H9 (cell line): ENCODE results near the gene C1orf21. TPM values are rescaled to one million over a fixed set of nuclear protein-coding genes. Genes with fewer than 3 reads are reported as not detected.

Experiments used
- DNase-seq: peaks from one replicate; pipeline ENCODE4 v3.0.0-alpha.2; 2017
- H2AFZ ChIP-seq: one replicate; pipeline ENCODE4 v1.6.1; 2013; ENCODE audit warnings: mild to moderate bottlenecking, low read length, control low read depth, moderate library complexity
- H2AK5ac ChIP-seq: 2 replicates; pipeline ENCODE4 v1.6.1; 2013; ENCODE audit warnings: low read length, control low read depth, mixed read lengths; ENCODE audit not compliant: insufficient read length
- H2BK120ac ChIP-seq: one replicate; pipeline ENCODE4 v1.6.1; 2013; ENCODE audit warnings: low read depth, mild to moderate bottlenecking, low read length, control low read depth, inconsistent platforms; ENCODE audit not compliant: poor library complexity, severe bottlenecking
- H2BK12ac ChIP-seq: 2 replicates; pipeline ENCODE4 v1.6.1; 2013; ENCODE audit warnings: low read length, control low read depth, mixed read lengths, low read depth; ENCODE audit not compliant: insufficient read length
- H2BK15ac ChIP-seq: 2 replicates; pipeline ENCODE4 v1.6.1; 2013; ENCODE audit warnings: low read depth, low read length, control low read depth
- H2BK20ac ChIP-seq: one replicate; pipeline ENCODE4 v1.6.1; 2013; ENCODE audit warnings: low read depth, mild to moderate bottlenecking, low read length, control low read depth, inconsistent platforms; ENCODE audit not compliant: poor library complexity, severe bottlenecking
- H2BK5ac ChIP-seq: 2 replicates; pipeline ENCODE4 v1.6.1; 2013; ENCODE audit warnings: low read length, control low read depth, mixed read lengths; ENCODE audit not compliant: insufficient read length
- H3K14ac ChIP-seq: 2 replicates; pipeline ENCODE4 v1.6.1; 2013; ENCODE audit warnings: low read length, control low read depth; ENCODE audit not compliant: insufficient read depth
- H3K18ac ChIP-seq: 2 replicates; pipeline ENCODE4 v1.6.1; 2013; ENCODE audit warnings: low read depth, mild to moderate bottlenecking, mixed read lengths, low read length, control low read depth; ENCODE audit not compliant: insufficient read length
- H3K23ac ChIP-seq: 2 replicates; pipeline ENCODE4 v1.6.1; 2013; ENCODE audit warnings: low read length, control low read depth, mixed read lengths, low read depth; ENCODE audit not compliant: insufficient read length
- H3K23me2 ChIP-seq: 2 replicates; pipeline ENCODE4 v1.6.1; 2013; ENCODE audit warnings: low read depth, mild to moderate bottlenecking, mixed read lengths, low read length, control low read depth; ENCODE audit not compliant: insufficient read length, poor library complexity, severe bottlenecking
- H3K27ac ChIP-seq: 2 replicates; pipeline ENCODE4 v1.5.1; 2013; ENCODE audit warnings: low read length, control low read depth, mixed read lengths, low read depth; ENCODE audit not compliant: insufficient read length
- H3K27me3 ChIP-seq: 2 replicates; pipeline ENCODE4 v1.6.1; 2013; ENCODE audit warnings: low read length, control low read depth, inconsistent platforms; ENCODE audit not compliant: insufficient read depth
- H3K4ac ChIP-seq: 2 replicates; pipeline ENCODE4 v1.6.1; 2013; ENCODE audit warnings: low read depth, mild to moderate bottlenecking, control low read depth, inconsistent platforms, low read length, moderate library complexity
- H3K4me1 ChIP-seq: 2 replicates; pipeline ENCODE4 v1.6.1; 2013; ENCODE audit warnings: low read length, control low read depth, inconsistent platforms; ENCODE audit not compliant: insufficient read depth
- H3K4me2 ChIP-seq: 2 replicates; pipeline ENCODE4 v1.6.1; 2013; ENCODE audit warnings: low read length, control low read depth, mixed read lengths; ENCODE audit not compliant: insufficient read length, insufficient read depth
- H3K56ac ChIP-seq: 2 replicates; pipeline ENCODE4 v1.6.1; 2013; ENCODE audit warnings: low read depth, mild to moderate bottlenecking, mixed read lengths, low read length, control low read depth; ENCODE audit not compliant: insufficient read length
- H3K79me1 ChIP-seq: 2 replicates; pipeline ENCODE4 v1.6.1; 2013; ENCODE audit warnings: low read depth, mild to moderate bottlenecking, moderate library complexity, low read length, control low read depth, inconsistent platforms; ENCODE audit not compliant: insufficient read depth, poor library complexity, severe bottlenecking
- H3K79me2 ChIP-seq: 2 replicates; pipeline ENCODE4 v1.6.1; 2013; ENCODE audit warnings: low read length, control low read depth, inconsistent platforms; ENCODE audit not compliant: insufficient read depth
- H3K9ac ChIP-seq: 2 replicates; pipeline ENCODE4 v1.6.1; 2013; ENCODE audit warnings: low read length, control low read depth, mixed read lengths; ENCODE audit not compliant: insufficient read length; ENCODE audit errors: extremely low read depth
- H3K9me3 ChIP-seq: one replicate; pipeline ENCODE4 v1.6.1; 2013; ENCODE audit warnings: low read depth, low read length, inconsistent platforms; ENCODE audit not compliant: control insufficient read depth
- H3T11ph ChIP-seq: one replicate; pipeline ENCODE4 v1.6.1; 2013; ENCODE audit warnings: mild to moderate bottlenecking, low read length, control low read depth, inconsistent platforms
- H4K20me1 ChIP-seq: one replicate; pipeline ENCODE4 v1.6.1; 2013; ENCODE audit not compliant: control insufficient read depth, insufficient read length, insufficient read depth
- H4K5ac ChIP-seq: 2 replicates; pipeline ENCODE4 v1.6.1; 2013; ENCODE audit warnings: low read depth, mild to moderate bottlenecking, mixed read lengths, low read length, control low read depth; ENCODE audit not compliant: insufficient read length
- H4K8ac ChIP-seq: replicated peaks from 2 replicates; pipeline ENCODE4 v1.6.1; 2013; ENCODE audit warnings: low read length, control low read depth, mixed read lengths, low read depth; ENCODE audit not compliant: insufficient read length
- H4K91ac ChIP-seq: 2 replicates; pipeline ENCODE4 v1.6.1; 2013; ENCODE audit warnings: low read depth, mild to moderate bottlenecking, moderate library complexity, mixed read lengths, low read length, control low read depth; ENCODE audit not compliant: insufficient read length
- H3K27ac Mint-ChIP-seq, 3 experiments: 2 replicates in 2 of 3; 3 replicates in 1 of 3; pipeline ENCODE4 v1.8.0; 2020 to 2021; ENCODE audit warnings: mixed read lengths in 3 of 3, mild to moderate bottlenecking in 1 of 3, moderate library complexity in 1 of 3
- H3K27me3 Mint-ChIP-seq: 2 replicates; pipeline ENCODE4 v1.8.0; 2021; ENCODE audit warnings: low read depth, mild to moderate bottlenecking, moderate library complexity, mixed read lengths
- H3K36me3 Mint-ChIP-seq, 3 experiments: 2 replicates in 2 of 3; 3 replicates in 1 of 3; pipeline ENCODE4 v1.8.0; 2020 to 2021; ENCODE audit warnings: low read depth in 3 of 3, mixed read lengths in 3 of 3; ENCODE audit not compliant: insufficient read depth in 1 of 3
- H3K4me1 Mint-ChIP-seq, 2 experiments: 2 replicates each; pipeline ENCODE4 v1.8.0; 2020; ENCODE audit warnings: mixed read lengths in 2 of 2
- H3K4me3 Mint-ChIP-seq, 2 experiments: 2 replicates in 1 of 2; 3 replicates in 1 of 2; pipeline ENCODE4 v1.8.0; 2020 to 2021; ENCODE audit warnings: mild to moderate bottlenecking in 2 of 2, mixed read lengths in 2 of 2, moderate library complexity in 1 of 2
- H3K9me3 Mint-ChIP-seq, 2 experiments: 2 replicates in 1 of 2; 3 replicates in 1 of 2; pipeline ENCODE4 v1.8.0; 2020; ENCODE audit warnings: mild to moderate bottlenecking in 2 of 2, mixed read lengths in 2 of 2, moderate library complexity in 1 of 2
- whole genome bisulfite sequencing: extraction: QIAGEN DNeasy Blood & Tissue Kit; methylation state at CpG from one replicate; pipeline ENCODE4 v1.1.7; 2013; ENCODE audit warnings: missing lambda C conversion rate, low lambda C conversion rate, mixed read lengths; ENCODE audit not compliant: insufficient read length; ENCODE audit errors: extremely low coverage; 5-methylcytosine and 5-hydroxymethylcytosine counted together
- total RNA-seq: library from RNA; stranded (reverse); gene quantifications from 2 replicates; pipeline ENCODE4 v1.2.1, GENCODE V29; 2021
- TF ChIP-seq, protein P1 (sequence below): fragments of 200-600 bp; sonication (generic); conservative IDR thresholded peaks from 3 replicates; pipeline ENCODE4 v1.8.0; 2021; ENCODE audit warnings: antibody characterized with exemption, mild to moderate bottlenecking

C1orf21 gene
- total RNA-seq, 1 experiment from 2014 or later = 36.0 TPM

- H3K27me3 Mint-ChIP-seq = peaks cover 3% of the 10 kb centered on the region
- H3K27me3 ChIP-seq = no peaks in the 10 kb centered on the region
Observed at GRCh38 chr1:184647471-184647870, 260.6 kb downstream of the C1orf21 start.

More at GRCh38 chr1:184647471-184647870, 260.6 kb downstream of the C1orf21 start:
- no peak overlapping the region for H2AK5ac ChIP-seq
- no peak overlapping the region for H3K4me3 Mint-ChIP-seq
- no peaks in the 10 kb centered on the region for H4K20me1 ChIP-seq
- H3K79me2 ChIP-seq = no peaks in the 10 kb centered on the region
- H3K4me1 ChIP-seq = no peaks in the 10 kb centered on the region
- no peaks in the 10 kb centered on the region for H3K79me1 ChIP-seq
- no peak overlapping the region for H2AFZ ChIP-seq
- no peak overlapping the region for H3K4me2 ChIP-seq
- H3K9ac ChIP-seq = no peak overlapping the region
- H4K8ac ChIP-seq = no peak overlapping the region
- no peak overlapping the region for H3K4ac ChIP-seq
- H3T11ph ChIP-seq = no peak overlapping the region
- no peak overlapping the region for H3K18ac ChIP-seq
- H3K4me1 Mint-ChIP-seq = no peaks in the 10 kb centered on the region
- H4K91ac ChIP-seq = no peak overlapping the region
- H3K9me3 Mint-ChIP-seq = peaks cover 0 to 6% of the 10 kb centered on the region in 2 experiments; a peak in 2 of 5 replicates
- no peak overlapping the region for H2BK15ac ChIP-seq
- TF ChIP-seq, protein P1, sequence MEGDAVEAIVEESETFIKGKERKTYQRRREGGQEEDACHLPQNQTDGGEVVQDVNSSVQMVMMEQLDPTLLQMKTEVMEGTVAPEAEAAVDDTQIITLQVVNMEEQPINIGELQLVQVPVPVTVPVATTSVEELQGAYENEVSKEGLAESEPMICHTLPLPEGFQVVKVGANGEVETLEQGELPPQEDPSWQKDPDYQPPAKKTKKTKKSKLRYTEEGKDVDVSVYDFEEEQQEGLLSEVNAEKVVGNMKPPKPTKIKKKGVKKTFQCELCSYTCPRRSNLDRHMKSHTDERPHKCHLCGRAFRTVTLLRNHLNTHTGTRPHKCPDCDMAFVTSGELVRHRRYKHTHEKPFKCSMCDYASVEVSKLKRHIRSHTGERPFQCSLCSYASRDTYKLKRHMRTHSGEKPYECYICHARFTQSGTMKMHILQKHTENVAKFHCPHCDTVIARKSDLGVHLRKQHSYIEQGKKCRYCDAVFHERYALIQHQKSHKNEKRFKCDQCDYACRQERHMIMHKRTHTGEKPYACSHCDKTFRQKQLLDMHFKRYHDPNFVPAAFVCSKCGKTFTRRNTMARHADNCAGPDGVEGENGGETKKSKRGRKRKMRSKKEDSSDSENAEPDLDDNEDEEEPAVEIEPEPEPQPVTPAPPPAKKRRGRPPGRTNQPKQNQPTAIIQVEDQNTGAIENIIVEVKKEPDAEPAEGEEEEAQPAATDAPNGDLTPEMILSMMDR = no peak
- no peak overlapping the region for H2BK12ac ChIP-seq
- H3K9me3 ChIP-seq = no peaks in the 10 kb centered on the region
- WGBS = no CpG with 5 or more reads among the region's 4 CpGs
- DNase-seq = no peak
- H3K36me3 Mint-ChIP-seq = peaks cover 0 to 1% (median under 1%) of the 10 kb centered on the region in 3 experiments; a peak in 3 of 7 replicates
- no peak overlapping the region for H2BK20ac ChIP-seq
- no peak overlapping the region for H3K14ac ChIP-seq
- H3K56ac ChIP-seq = no peak overlapping the region
- H2BK120ac ChIP-seq = no peak overlapping the region
- H3K23ac ChIP-seq = no peak overlapping the region
- no peak overlapping the region for H4K5ac ChIP-seq
- no peak overlapping the region for H3K27ac ChIP-seq
- H3K27ac Mint-ChIP-seq = no peak overlapping the region; a peak in 1 of 7 replicates
- no peaks in the 10 kb centered on the region for H3K23me2 ChIP-seq
- no peak overlapping the region for H2BK5ac ChIP-seq
